ENCODE results near the gene ZNF787.

The ZNF787 gene

GRCh38 chr19:56130006-56130405 is 8.9 kb upstream of the ZNF787 start:
- no peak for TF ChIP-seq EZH2phosphoT487 (conservative IDR thresholded peaks at IDR 0.05; ENCODE audit: low read length)
- TF ChIP-seq CTCF (IDR thresholded peaks at IDR 0.05; ENCODE audit: insufficient read depth, low read length, poor library complexity, severe bottlenecking): no peak
- H3K9me2 ChIP-seq (replicated peaks; ENCODE audit: insufficient read depth, low read length): no peaks in the 10 kb centered on the region
- H3K9ac ChIP-seq (ENCODE audit: low read length): no peak overlapping the region
- no peaks in the 10 kb centered on the region for H4K20me1 ChIP-seq (ENCODE audit: low read depth, low read length)
- H3F3A ChIP-seq (ENCODE audit: insufficient read depth): no peaks in the 10 kb centered on the region
- no peaks in the 10 kb centered on the region for H3K27me3 ChIP-seq (ENCODE audit: low read length)
- no peak overlapping the region for H3K27ac ChIP-seq (ENCODE audit: low read depth, low read length)
- no peaks in the 10 kb centered on the region for H3K36me3 ChIP-seq (ENCODE audit: low read length)
- no peaks in the 10 kb centered on the region for H3K9me3 ChIP-seq (ENCODE audit: insufficient read depth, low read length)
- no peaks in the 10 kb centered on the region for H3K79me2 ChIP-seq (ENCODE audit: insufficient read depth, low read length)
- no peak overlapping the region for H2AFZ ChIP-seq (ENCODE audit: low read depth, low read length, severe bottlenecking)
- no peak overlapping the region for H3K4me2 ChIP-seq (ENCODE audit: low read depth, low read length, poor library complexity, severe bottlenecking)
- no peak overlapping the region for H3K4me3 ChIP-seq (ENCODE audit: insufficient read depth, low read length, poor library complexity, severe bottlenecking)

GRCh38 chr19:56126983-56127780 is 6.1 kb upstream of the ZNF787 start:
- Histone ChIP-seq H3K9me2 (replicated peaks; ENCODE audit: insufficient read depth, low read length) (no peaks in the 10 kb centered on the region), H3K4me3 (ENCODE audit: insufficient read depth, low read length, poor library complexity, severe bottlenecking) (no peak overlapping the region), H3K4me2 (ENCODE audit: low read depth, low read length, poor library complexity, severe bottlenecking) (no peak overlapping the region), H4K20me1 (ENCODE audit: low read depth, low read length) (no peaks in the 10 kb centered on the region), H3K27ac (ENCODE audit: low read depth, low read length) (no peak overlapping the region), H3K36me3 (ENCODE audit: low read length) (no peaks in the 10 kb centered on the region), H2AFZ (ENCODE audit: low read depth, low read length, severe bottlenecking) (no peak overlapping the region), H3K9ac (ENCODE audit: low read length) (no peak overlapping the region), H3K9me3 (ENCODE audit: insufficient read depth, low read length) (no peaks in the 10 kb centered on the region), H3K27me3 (ENCODE audit: low read length) (no peaks in the 10 kb centered on the region), H3F3A (ENCODE audit: insufficient read depth) (peaks cover under 1% of the 10 kb centered on the region), H3K79me2 (ENCODE audit: insufficient read depth, low read length) (no peaks in the 10 kb centered on the region)
- TF ChIP-seq EZH2phosphoT487 (conservative IDR thresholded peaks at IDR 0.05; ENCODE audit: low read length): no peak
- TF ChIP-seq CTCF (IDR thresholded peaks at IDR 0.05; ENCODE audit: insufficient read depth, low read length, poor library complexity, severe bottlenecking): no peak

GRCh38 chr19:56125806-56126590 is 4.9 kb upstream of the ZNF787 start:
- H3K27me3 ChIP-seq (ENCODE audit: low read length): no peaks in the 10 kb centered on the region
- no peaks in the 10 kb centered on the region for H3K36me3 ChIP-seq (ENCODE audit: low read length)
- no peaks in the 10 kb centered on the region for H4K20me1 ChIP-seq (ENCODE audit: low read depth, low read length)
- peaks cover 7% of the 10 kb centered on the region for H3F3A ChIP-seq (ENCODE audit: insufficient read depth)
- no peaks in the 10 kb centered on the region for H3K9me2 ChIP-seq (replicated peaks; ENCODE audit: insufficient read depth, low read length)
- H3K27ac ChIP-seq (ENCODE audit: low read depth, low read length): no peak overlapping the region
- no peak overlapping the region for H3K4me2 ChIP-seq (ENCODE audit: low read depth, low read length, poor library complexity, severe bottlenecking)
- TF ChIP-seq EZH2phosphoT487 (conservative IDR thresholded peaks at IDR 0.05; ENCODE audit: low read length): no peak
- TF ChIP-seq CTCF (IDR thresholded peaks at IDR 0.05; ENCODE audit: insufficient read depth, low read length, poor library complexity, severe bottlenecking): no peak
- no peaks in the 10 kb centered on the region for H3K79me2 ChIP-seq (ENCODE audit: insufficient read depth, low read length)
- no peak overlapping the region for H3K9ac ChIP-seq (ENCODE audit: low read length)
- no peak overlapping the region for H3K4me3 ChIP-seq (ENCODE audit: insufficient read depth, low read length, poor library complexity, severe bottlenecking)
- no peaks in the 10 kb centered on the region for H3K9me3 ChIP-seq (ENCODE audit: insufficient read depth, low read length)
- no peak overlapping the region for H2AFZ ChIP-seq (ENCODE audit: low read depth, low read length, severe bottlenecking)
